Endothelial cell of umbilical vein (primary cell): Measurements from ENCODE around the gene CHMP6.

Source experiments
- EZH2 ChIP-seq: IDR thresholded peaks from 2 replicates; pipeline ENCODE4 v1.6.1; 2012; ENCODE audit warnings: borderline replicate concordance, low read depth, mild to moderate bottlenecking, moderate library complexity, low read length, inconsistent platforms; ENCODE audit not compliant: severe bottlenecking
- GATA2 ChIP-seq: IDR thresholded peaks from 2 replicates; pipeline ENCODE4 v1.7.0; 2011; ENCODE audit warnings: low read depth, mild to moderate bottlenecking, moderate library complexity, mixed read lengths, low read length; ENCODE audit not compliant: insufficient read length, insufficient read depth
- JUN ChIP-seq: IDR thresholded peaks from 2 replicates; pipeline ENCODE4 v1.6.1; 2011; ENCODE audit warnings: borderline replicate concordance, low read depth; ENCODE audit not compliant: insufficient read length, insufficient read depth
- MYC ChIP-seq: IDR thresholded peaks from one replicate; pipeline ENCODE4 v1.6.1; 2011; ENCODE audit warnings: mild to moderate bottlenecking, low read depth, low read length
- POLR2A ChIP-seq: IDR thresholded peaks from 2 replicates; pipeline ENCODE4 v1.6.1; 2012; ENCODE audit warnings: low read depth, mild to moderate bottlenecking, control low read depth, low read length
- POLR2AphosphoS5 ChIP-seq: IDR thresholded peaks from 2 replicates; pipeline ENCODE4 v1.6.1; 2012; ENCODE audit warnings: low read depth, mild to moderate bottlenecking, control low read depth, low read length, moderate library complexity; ENCODE audit not compliant: insufficient read depth
- TF ChIP-seq, protein P1 (sequence below), 2 donors: IDR thresholded peaks; 1 replicate in 1 of 2; 2 replicates in 1 of 2; pipeline ENCODE4 v1.5.1; 2011; ENCODE audit warnings: low read length in 2 of 2, mild to moderate bottlenecking in 2 of 2, moderate library complexity in 2 of 2, control low read depth in 1 of 2, inconsistent platforms in 1 of 2, low read depth in 1 of 2; ENCODE audit not compliant: insufficient read depth in 1 of 2; ENCODE audit errors: extremely low read depth in 1 of 2
- TF ChIP-seq, protein P2 (sequence below): IDR thresholded peaks from 2 replicates; pipeline ENCODE4 v1.6.1; 2011; ENCODE audit not compliant: insufficient read depth, insufficient read length

DNA sequence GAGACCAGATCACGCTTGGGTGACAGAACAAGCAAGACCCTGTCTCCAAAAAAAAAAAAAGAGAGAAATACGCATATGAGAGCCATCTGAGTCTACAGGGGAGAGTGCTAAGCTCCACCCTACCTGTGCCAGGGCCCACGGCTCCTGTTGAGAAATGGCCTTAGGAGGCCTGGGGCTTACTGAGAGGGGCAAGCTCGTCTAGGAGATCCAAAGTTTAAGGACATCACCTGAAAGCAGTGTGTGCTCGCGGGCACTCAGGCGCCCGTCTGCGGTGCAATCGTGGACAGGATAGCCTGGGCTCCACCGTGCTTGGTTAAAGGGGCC, 28.8 kb downstream of the CHMP6 start:
- TF ChIP-seq POLR2AphosphoS5 (no peak), GATA2 (no peak), POLR2A (no peak), JUN (no peak), EZH2 (no peak), MYC (no peak)
- TF ChIP-seq, protein P1, sequence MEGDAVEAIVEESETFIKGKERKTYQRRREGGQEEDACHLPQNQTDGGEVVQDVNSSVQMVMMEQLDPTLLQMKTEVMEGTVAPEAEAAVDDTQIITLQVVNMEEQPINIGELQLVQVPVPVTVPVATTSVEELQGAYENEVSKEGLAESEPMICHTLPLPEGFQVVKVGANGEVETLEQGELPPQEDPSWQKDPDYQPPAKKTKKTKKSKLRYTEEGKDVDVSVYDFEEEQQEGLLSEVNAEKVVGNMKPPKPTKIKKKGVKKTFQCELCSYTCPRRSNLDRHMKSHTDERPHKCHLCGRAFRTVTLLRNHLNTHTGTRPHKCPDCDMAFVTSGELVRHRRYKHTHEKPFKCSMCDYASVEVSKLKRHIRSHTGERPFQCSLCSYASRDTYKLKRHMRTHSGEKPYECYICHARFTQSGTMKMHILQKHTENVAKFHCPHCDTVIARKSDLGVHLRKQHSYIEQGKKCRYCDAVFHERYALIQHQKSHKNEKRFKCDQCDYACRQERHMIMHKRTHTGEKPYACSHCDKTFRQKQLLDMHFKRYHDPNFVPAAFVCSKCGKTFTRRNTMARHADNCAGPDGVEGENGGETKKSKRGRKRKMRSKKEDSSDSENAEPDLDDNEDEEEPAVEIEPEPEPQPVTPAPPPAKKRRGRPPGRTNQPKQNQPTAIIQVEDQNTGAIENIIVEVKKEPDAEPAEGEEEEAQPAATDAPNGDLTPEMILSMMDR (IDR thresholded peaks at IDR 0.05; ENCODE audit: extremely low read depth in 1 of 2, insufficient read depth in 1 of 2, low read depth in 1 of 2, low read length in 2 of 2) = no peak
- TF ChIP-seq, protein P2, sequence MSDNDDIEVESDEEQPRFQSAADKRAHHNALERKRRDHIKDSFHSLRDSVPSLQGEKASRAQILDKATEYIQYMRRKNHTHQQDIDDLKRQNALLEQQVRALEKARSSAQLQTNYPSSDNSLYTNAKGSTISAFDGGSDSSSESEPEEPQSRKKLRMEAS = no peak
